ENCODE measurements around the gene CA5B.
"Not testable (repeated sequence)": the region's sequence is repeated elsewhere in the genome, so short reads cannot be mapped to it uniquely, and the experiment has no call there.

Gene CA5B

DNA sequence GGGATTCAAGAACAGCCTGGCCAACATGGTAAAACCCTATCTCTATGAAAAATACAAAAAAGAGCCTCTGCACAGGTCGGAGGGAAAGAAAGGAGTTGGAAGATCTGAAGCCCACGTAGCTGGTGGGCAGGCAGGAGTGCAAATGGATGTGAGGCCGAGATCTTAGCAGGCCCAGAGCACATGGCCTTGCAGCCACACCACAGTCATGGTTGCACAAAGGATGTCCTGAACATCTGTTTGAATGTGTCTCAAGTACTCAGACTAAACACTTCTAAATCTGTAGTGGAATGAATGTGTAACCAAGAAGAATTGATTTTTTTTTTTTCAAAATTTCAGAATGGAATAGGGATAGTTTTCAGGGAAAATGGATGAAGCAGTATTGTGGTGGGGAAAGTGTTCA, 10.8 kb downstream of the CA5B start:
- DNase-seq = no peak

DNA sequence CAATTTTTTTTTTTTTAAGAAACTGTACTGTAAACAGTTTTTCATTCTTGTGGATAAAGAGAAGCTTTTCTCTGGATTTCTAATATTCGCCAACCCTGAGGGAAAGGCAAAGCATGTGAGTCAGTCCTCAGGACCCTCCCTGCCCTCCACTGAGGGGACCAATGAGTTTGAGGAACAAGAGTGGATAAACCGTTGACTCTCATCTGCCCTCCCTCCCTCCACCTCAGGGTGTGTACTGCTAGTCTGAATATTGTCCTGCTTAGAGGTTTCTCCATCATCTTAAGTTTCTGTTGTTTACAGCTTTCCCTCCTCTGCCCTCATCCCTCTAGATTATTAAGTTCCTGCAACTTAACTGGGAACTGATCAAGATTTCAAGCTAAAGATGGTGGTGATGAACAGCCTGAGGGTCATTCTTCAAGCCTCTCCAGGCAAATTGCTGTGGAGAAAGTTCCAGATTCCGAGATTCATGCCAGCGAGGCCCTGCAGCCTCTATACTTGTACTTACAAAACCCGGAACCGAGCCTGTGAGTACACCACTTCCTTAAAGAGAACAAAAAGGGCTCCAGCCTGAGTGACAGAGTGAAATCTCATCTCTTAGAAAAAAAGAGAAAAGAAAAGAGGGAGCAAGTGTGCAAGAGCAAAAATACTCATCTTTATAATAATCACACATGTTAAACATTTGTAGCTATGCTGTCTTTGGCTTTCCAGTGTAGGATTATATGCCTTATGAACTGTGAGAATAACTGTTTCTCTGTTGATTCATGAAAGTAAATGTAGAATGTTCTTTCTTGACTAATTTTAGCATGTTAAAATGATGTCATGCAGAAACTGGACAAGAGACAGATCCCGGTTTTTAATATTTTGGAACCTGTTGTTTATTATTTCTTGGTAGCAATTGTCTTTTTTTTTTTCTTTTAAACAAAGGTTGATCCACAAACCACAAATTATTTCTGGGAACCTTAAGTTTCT, 11.9 kb downstream of the CA5B start:
- no peak for DNase-seq

- DNase-seq = no peak
Measured at GRCh38 chrX:15750611-15751154, 12.6 kb downstream of the CA5B start.

GRCh38 chrX:15751155-15751819, 13.2 kb downstream of the CA5B start:
- DNase-seq = no peak

DNA sequence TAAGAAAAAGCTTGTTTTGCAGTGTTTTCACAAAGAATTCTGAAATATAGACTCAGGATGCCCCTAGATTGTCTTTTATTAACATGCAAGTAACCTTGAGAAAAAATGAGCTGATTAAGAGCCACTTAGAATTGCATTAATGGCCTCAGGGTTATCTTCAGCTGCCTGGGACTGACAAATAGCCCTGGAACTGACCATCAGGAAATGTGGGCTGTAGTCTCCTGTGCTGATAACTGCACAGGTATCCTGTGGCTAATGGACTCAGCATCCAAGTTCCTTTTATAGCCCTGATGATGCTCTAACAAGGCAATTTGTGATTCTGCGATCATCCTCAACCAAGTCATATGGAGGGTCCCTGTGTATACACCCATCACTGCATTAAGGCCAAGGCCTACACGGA, 17.0 kb downstream of the CA5B start:
- DNase-seq = no peak

- DNase-seq = no peak
Measured at GRCh38 chrX:15758140-15758539, 20.1 kb downstream of the CA5B start.

GRCh38 chrX:15759886-15760285, 21.8 kb downstream of the CA5B start:
- DNase-seq = not testable (repeated sequence)

DNA sequence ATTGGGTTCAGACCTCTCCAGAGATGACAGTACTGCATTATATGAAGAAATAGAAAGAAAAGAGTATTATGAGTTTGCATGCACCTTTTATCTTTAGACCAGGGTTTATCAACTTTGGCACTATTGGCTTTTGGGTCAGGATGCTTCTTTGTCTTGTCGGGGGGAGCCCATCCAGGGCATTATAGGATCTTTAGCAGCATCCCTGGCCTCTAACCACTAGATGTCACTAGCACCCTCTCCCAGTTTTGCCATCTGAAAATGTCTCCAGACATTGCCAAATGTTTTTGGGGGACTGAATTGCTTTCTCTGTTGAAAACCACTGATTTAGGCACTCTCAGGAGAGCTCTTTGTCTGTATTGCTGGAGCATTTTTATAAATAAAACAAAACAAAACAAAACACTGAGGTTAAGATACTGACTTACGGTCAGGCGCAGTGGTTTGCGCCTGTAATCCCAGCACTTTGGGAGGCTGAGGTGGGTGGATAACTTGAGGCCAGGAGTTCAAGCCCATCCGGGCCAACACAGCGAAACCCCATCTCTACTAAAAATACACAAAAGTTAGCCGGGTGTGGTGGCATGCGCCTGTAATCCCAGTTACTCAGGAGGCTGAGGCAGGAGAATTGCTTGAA, 23.6 kb downstream of the CA5B start:
- DNase-seq = peak in 1 of 2 donors; percentile 27

- no peak for DNase-seq
Measured at GRCh38 chrX:15769300-15769954, 31.4 kb downstream of the CA5B start.

DNA sequence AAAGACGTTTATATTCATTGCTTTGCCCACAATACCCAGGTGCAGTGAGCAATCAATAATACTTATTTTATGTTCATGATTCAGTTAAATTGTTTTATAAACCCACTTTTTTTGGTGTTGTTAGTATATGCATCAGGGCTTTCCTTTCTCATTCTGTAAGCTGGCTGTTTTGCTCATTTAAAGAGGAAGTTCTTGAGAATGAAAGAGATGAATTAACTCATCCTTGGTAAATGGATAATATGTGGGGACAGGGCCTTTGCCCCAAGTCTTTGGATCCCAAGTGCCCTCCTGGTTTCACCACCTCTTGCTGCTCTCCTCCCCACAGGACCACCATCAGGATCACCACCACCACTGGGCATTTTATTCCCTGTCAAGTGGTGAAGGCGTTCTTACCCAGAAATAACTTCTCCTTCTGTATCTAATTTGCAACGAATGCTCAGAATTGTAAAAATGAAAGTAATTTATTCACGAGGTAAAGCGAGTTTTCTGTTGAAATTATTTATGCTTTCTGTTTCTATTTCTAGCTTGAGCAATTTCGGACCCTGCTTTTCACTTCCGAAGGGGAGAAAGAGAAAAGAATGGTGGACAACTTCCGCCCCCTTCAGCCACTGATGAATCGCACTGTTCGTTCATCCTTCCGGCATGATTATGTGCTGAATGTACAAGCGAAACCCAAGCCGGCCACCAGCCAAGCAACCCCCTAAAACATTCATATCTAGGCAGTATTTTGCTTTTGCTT, 44.1 kb downstream of the CA5B start:
- no peak for DNase-seq

DNA sequence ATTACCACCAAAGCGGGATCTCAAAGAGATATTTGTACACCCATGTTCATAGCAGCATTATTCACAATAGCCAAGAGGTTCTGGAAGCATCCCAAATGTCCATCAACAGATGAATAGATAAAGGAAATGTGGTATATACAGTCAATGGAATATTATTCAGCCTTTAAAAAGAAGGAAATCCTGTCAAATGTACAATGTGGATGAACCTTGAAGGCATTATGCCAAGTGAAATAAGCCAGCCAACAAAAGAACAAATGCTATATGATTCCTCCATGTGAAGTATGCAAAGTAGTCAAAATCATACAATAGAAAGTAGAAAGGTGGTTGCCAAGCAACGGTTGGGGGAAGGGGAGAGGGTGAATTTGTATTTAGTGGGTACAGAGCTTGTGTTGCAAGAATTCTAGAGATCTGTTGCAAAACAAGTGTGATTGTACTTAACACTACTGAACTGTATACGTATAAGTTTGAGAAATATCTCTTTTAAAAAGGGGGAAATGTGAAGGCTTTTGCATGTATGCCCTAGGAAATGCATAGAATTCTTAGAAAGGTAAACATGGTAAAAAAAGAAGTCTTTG, 47.2 kb downstream of the CA5B start:
- DNase-seq = no peak

DNA sequence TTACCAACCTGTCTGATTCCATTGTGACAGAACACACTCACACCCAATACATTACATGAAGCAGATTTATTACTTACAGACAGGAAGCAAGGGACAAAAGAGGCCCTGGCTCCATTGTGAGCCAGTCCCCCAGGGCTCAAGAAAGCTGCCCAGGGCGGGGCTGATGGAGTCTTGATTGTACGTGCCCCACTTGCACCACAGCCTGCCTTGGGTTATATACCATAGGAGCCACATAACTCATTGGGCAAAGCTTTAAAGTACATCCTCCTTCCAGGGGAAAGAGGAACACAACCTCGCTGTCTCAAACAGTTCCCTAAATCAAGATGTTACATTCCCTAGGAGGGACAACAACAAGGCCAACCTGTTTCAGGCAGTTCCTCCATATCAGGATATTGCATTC, 48.8 kb downstream of the CA5B start:
- DNase-seq = no peak

- peak; percentile 73 to 88 for DNase-seq
Measured at GRCh38 chrX:15789979-15790768, 52.1 kb downstream of the CA5B start, which contains the start of gene ZRSR2. ZRSR2 (plus strand) TSS chrX:15790484; CDS start chrX:15790496, 12 bp downstream.

- no peak for DNase-seq
Measured at GRCh38 chrX:15790769-15791290, 52.8 kb downstream of the CA5B start.

- no peak for DNase-seq
Measured at GRCh38 chrX:15797707-15798106, 59.6 kb downstream of the CA5B start.

DNA sequence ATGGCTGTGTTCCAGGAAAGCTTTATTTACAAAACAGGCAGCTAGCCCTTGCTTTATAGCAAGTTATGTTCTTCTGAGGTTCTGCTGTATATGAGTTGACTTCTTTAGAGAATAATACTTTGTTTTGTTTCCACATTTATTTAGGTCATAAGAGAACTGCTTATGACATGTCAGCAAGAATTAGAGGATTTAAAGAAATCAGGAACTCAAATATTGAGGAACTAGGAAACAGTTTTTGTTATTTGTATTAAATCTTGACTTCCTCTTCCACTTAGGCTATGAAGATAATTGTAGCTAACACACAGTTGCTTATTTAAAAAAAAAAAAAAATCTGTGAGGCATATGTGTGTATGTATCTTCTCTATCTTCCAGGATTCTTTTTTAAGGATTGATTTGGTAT, 66.5 kb downstream of the CA5B start:
- no peak for DNase-seq

DNA sequence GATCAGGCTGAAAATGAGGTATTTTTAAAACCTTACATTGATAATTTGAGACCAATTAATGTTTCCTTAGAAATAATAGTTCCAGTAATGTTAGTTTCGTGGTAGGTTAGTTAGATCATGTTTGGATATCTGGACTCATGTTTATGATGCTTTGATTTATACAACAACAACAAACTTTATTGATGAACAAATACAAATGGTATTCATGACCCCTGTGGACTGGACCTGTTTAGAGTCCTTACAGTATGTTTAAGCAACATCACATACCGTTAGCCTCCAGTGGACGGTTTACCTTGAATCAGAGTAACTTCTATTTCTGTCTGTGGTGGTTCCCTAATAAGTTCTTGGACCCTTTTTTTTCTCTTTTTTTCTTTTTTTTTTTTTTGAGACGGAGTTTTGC, 70.2 kb downstream of the CA5B start:
- no peak for DNase-seq

GRCh38 chrX:15812192-15812938, 74.3 kb downstream of the CA5B start:
- DNase-seq = no peak

DNA sequence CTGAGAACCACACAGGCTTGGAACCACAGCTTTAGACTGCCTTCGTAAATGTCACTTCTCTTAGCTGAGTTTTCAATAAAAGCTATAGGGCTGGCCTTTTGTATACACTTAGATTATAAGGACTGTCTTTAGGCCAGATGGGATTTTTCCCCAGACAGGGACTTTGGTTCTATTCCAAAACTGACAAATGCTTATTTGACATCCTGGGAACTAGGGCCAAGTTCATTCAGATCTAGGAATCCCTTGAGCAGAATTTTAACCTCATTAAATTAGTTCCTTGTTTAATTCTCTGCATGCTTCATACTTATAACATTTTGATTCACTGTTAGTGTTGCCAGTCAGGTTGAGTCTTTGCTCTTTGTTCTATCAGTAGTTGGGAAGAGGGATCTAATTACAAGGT, 75.3 kb downstream of the CA5B start:
- DNase-seq = no peak

Measured in stimulated activated CD4-positive, alpha-beta T cell treated with anti-CD3 and anti-CD28 coated beads, Interleukin-2, amount 100 ng/mL, for 48 hours (primary cell).